GM12878 (cell line): ENCODE data around the gene CAB39. TPM values are rescaled to one million over a fixed set of nuclear protein-coding genes. Genes with fewer than 3 reads are reported as not detected.

Experiments
- ATAC-seq: fragments of 200-7000 bp; cut with Tn5 transposase; 3 replicates; pipeline ENCODE4 v1.9.1; 2020; ENCODE audit warnings: mild to moderate bottlenecking, moderate library complexity
- BruUV-seq: library from RNA; stranded (reverse); fragments of 400-500 nt; replicated peaks from 2 replicates; lab custom pipeline; 2021; lab: Mats Ljungman, UMichigan
- CTCF ChIA-PET: fragments of 300-600 bp; sonication (Branson Sonifier 250); formaldehyde crosslinking; extraction: SDS; loops from one replicate; lab custom pipeline; 2021; ENCODE audit warnings: inconsistent platforms; lab: Yijun Ruan, JAX
- POLR2A ChIA-PET: fragments of 350-600 bp; formaldehyde crosslinking; extraction: SDS; loops from one replicate; lab custom pipeline; 2021; ENCODE audit warnings: inconsistent platforms; lab: Charles Lee
- RAD21 ChIA-PET: fragments of 300-600 bp; sonication (Branson Sonifier 250); formaldehyde crosslinking; loops from one replicate; lab custom pipeline; 2023; ENCODE audit warnings: antibody characterized with exemption; ENCODE audit not compliant: unreplicated experiment; lab: Charles Lee
- SMC1A ChIA-PET: fragments of 300-600 bp; sonication (Branson Sonifier 250); formaldehyde crosslinking; loops from one replicate; lab custom pipeline; 2023; ENCODE audit not compliant: unreplicated experiment, uncharacterized antibody; lab: Charles Lee
- DNase-seq: peaks from one replicate; pipeline ENCODE4 v3.0.0-alpha.2; 2011; ENCODE audit warnings: low read depth, low spot score
- FAIRE-seq: peaks from 3 replicates; lab custom pipeline; 2011; peaks lifted over from hg19 to GRCh38; lab: Jason Lieb, UNC
- H2AFZ ChIP-seq: 2 replicates; pipeline ENCODE4 v1.6.0; 2011; ENCODE audit warnings: low read depth, low read length, control low read depth; ENCODE audit not compliant: control insufficient read depth
- H3K27ac ChIP-seq: 2 replicates; pipeline ENCODE4 v1.5.1; 2011; ENCODE audit warnings: control low read depth; ENCODE audit not compliant: control insufficient read depth, insufficient read depth
- H3K27me3 ChIP-seq, 2 experiments: replicated peaks in 1 of 2; 2 replicates each; pipeline versions ENCODE4 v1.6.0 to v1.6.1; 2011; ENCODE audit warnings: low read length in 1 of 2; ENCODE audit not compliant: control insufficient read depth in 2 of 2, insufficient read depth in 2 of 2
- H3K36me3 ChIP-seq, 2 experiments: 2 replicates each; pipeline ENCODE4 v1.5.1; 2011; ENCODE audit warnings: low read length in 1 of 2; ENCODE audit not compliant: control insufficient read depth in 2 of 2, insufficient read depth in 2 of 2
- H3K4me1 ChIP-seq: 2 replicates; pipeline ENCODE4 v1.6.1; 2011; ENCODE audit warnings: mild to moderate bottlenecking, low read length, moderate library complexity, mixed read lengths; ENCODE audit not compliant: control insufficient read depth, insufficient read depth
- H3K4me2 ChIP-seq: 2 replicates; pipeline ENCODE4 v1.6.0; 2011; ENCODE audit warnings: control low read depth; ENCODE audit not compliant: control insufficient read depth, insufficient read depth
- H3K4me3 ChIP-seq: fragments of 200-600 bp; sonication (generic); 2 replicates; pipeline ENCODE4 v1.5.1; 2016
- H3K79me2 ChIP-seq: 2 replicates; pipeline ENCODE4 v1.6.0; 2011; ENCODE audit warnings: low read length; ENCODE audit not compliant: control insufficient read depth, insufficient read depth
- H3K9ac ChIP-seq: 2 replicates; pipeline ENCODE4 v1.8.0; 2011; ENCODE audit warnings: low read length, control low read depth, mixed read lengths; ENCODE audit not compliant: control insufficient read depth, insufficient read depth
- H3K9me3 ChIP-seq: replicated peaks from 3 replicates; pipeline ENCODE4 v1.5.1; 2011; ENCODE audit warnings: mild to moderate bottlenecking, low read length; ENCODE audit not compliant: control insufficient read depth, insufficient read depth
- H4K20me1 ChIP-seq: 2 replicates; pipeline ENCODE4 v1.6.0; 2011; ENCODE audit not compliant: control insufficient read depth, insufficient read depth
- EED ChIP-seq: sonication (generic); IDR thresholded peaks from 2 replicates; pipeline ENCODE4 v1.6.1; 2016; ENCODE audit warnings: antibody characterized with exemption, low read depth
- FOXM1 ChIP-seq: IDR thresholded peaks from 2 replicates; pipeline ENCODE4 v1.6.1; 2012; ENCODE audit warnings: low read depth, mild to moderate bottlenecking, inconsistent platforms, low read length, moderate library complexity
- HDGF ChIP-seq: fragments of 450-650 bp; IDR thresholded peaks from 2 replicates; pipeline ENCODE4 v1.6.1; 2016; ENCODE audit warnings: antibody characterized with exemption
- MEF2B ChIP-seq: fragments of 450-650 bp; IDR thresholded peaks from 2 replicates; pipeline ENCODE4 v1.6.1; 2018; ENCODE audit warnings: mild to moderate bottlenecking, moderate library complexity; ENCODE audit not compliant: partially characterized antibody, poor library complexity, severe bottlenecking
- MYB ChIP-seq: fragments of 150-350 bp; IDR thresholded peaks from 2 replicates; pipeline ENCODE4 v1.6.1; 2014; ENCODE audit warnings: mild to moderate bottlenecking, low read depth, low read length, borderline replicate concordance
- YBX1 ChIP-seq: fragments of 450-650 bp; IDR thresholded peaks from 2 replicates; pipeline ENCODE4 v1.6.1; 2016; ENCODE audit warnings: antibody characterized with exemption
- WGBS: methylation state at CpG from one replicate; pipeline ENCODE4 v1.1.6; 2016; ENCODE audit warnings: low lambda C conversion rate; ENCODE audit not compliant: insufficient replicate concordance, insufficient coverage; ENCODE audit errors: missing lambda C conversion rate; 5-methylcytosine and 5-hydroxymethylcytosine counted together
- in situ Hi-C: fragments of 300-500 bp; cut with MboI; formaldehyde crosslinking; loops from 9 replicates; pipeline ENCODE4 v1.14.3; 2018; ENCODE audit warnings: mixed read lengths
- intact Hi-C: fragments of 100-400 bp; cut with micrococcal nuclease; formaldehyde crosslinking; loops from one replicate; pipeline ENCODE4 v1.14.2; 2022; ENCODE audit not compliant: unreplicated experiment
- polyA plus RNA-seq, 11 experiments: library from polyadenylated mRNA; depleted of rRNA in 4 of 11; unstranded in 6 of 11; stranded (reverse) in 5 of 11; fragments of >200 nt; fragmentation: Nextera tagmentation in 4 of 11; fragmentation: Illumina TruSeq in 1 of 11; extraction: Ambion mirVana in 4 of 11; extraction: Trizol in 1 of 11; gene quantifications; 1 replicate in 1 of 11; 2 replicates in 10 of 11; pipeline versions ENCODE4 v1.2.1 to v1.2.3, GENCODE V29; 2011 to 2016; ENCODE audit warnings: inconsistent platforms in 2 of 11, missing spikeins in 2 of 11, low read depth in 1 of 11
- total RNA-seq, 4 experiments: library from RNA; depleted of rRNA in 3 of 4; stranded (reverse); fragments of >200 nt in 3 of 4; fragmentation: Illumina TruSeq in 1 of 4; extraction: Trizol in 1 of 4; gene quantifications; 2 replicates each; pipeline versions ENCODE4 v1.2.1 to v1.2.3, GENCODE V29; 2013 to 2021
- TF ChIP-seq, protein P1 (sequence below): IDR thresholded peaks from 2 replicates; pipeline ENCODE4 v1.6.1; 2011; ENCODE audit warnings: borderline replicate concordance, low read depth, mild to moderate bottlenecking, moderate library complexity, low read length; ENCODE audit not compliant: insufficient read depth, poor library complexity, severe bottlenecking
- TF ChIP-seq, protein P2 (sequence below): IDR thresholded peaks from 2 replicates; pipeline ENCODE4 v1.6.1; 2012; ENCODE audit warnings: low read depth, low read length, improper control_type of control experiment
- TF ChIP-seq, protein P3 (sequence below): IDR thresholded peaks from 2 replicates; pipeline ENCODE4 v1.6.1; 2012; ENCODE audit warnings: mild to moderate bottlenecking, low read depth, low read length
- TF ChIP-seq, protein P4 (sequence below): fragments of 450-650 bp; formaldehyde crosslinking; IDR thresholded peaks from 2 replicates; pipeline ENCODE4 v1.4.0; 2020; ENCODE audit warnings: mild to moderate bottlenecking, moderate library complexity

The CAB39 gene
- total and polyA plus RNA-seq, 10 of the 15 experiments (the other 5 are each of a cell fraction or from before 2014, with no cell fraction given): 13.3 to 129 (median 62.9) TPM

DNA sequence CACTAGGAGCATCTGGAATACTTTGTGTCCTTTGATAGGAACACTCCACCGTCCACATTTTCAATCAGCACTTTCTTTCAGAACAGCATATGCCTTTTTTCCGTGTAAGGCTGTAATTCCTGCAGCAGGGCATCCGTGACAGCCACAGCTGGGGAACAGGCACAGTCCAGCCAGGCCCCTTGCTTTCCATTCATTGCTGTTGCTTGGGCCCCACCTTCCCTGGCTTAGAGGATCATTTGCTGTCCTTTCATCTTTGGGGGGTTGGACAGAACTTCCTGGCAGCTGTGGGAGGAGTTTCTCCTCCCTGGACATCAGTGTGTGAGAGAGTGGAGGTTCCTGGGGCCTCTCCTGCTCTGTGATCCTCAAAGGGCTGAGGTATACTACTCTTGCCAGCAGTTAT lies 102.4 kb downstream of the CAB39 start:
- FAIRE-seq (no peak), ATAC-seq (no peak), DNase-seq (no peak)
- H3K4me1 ChIP-seq: no peaks in the 10 kb centered on the region
- ChIA-PET RAD21 (no interaction called here), SMC1A (interaction anchor here (1.6 kb wide), 1 partner anchor 40 kb away, joined by 4 read pairs; no protein-coding TSS in a partner anchor), CTCF (interaction anchor here (1.2 to 1.9 kb wide), 4 partner anchors 9 to 101 kb away, joined by 3 to 14 read pairs (median 4); no protein-coding TSS in a partner anchor), POLR2A (no interaction called here)
- no TSS peak for BruUV-seq
- peaks cover 22 to 47% of the 10 kb centered on the region in 2 experiments for H3K36me3 ChIP-seq
- intact Hi-C loops: no loop called here
- no peak overlapping the region for H2AFZ ChIP-seq
- H3K4me3 ChIP-seq: no peak overlapping the region
- H3K9me3 ChIP-seq: no peaks in the 10 kb centered on the region
- in situ Hi-C loops: no loop called here
- no peaks in the 10 kb centered on the region for H3K79me2 ChIP-seq
- H3K27ac ChIP-seq: no peak overlapping the region
- 98% methylated on average over 3 of the region's 3 CpGs for WGBS
- no peak overlapping the region for H3K9ac ChIP-seq
- H4K20me1 ChIP-seq: no peaks in the 10 kb centered on the region
- TF ChIP-seq, protein P1, sequence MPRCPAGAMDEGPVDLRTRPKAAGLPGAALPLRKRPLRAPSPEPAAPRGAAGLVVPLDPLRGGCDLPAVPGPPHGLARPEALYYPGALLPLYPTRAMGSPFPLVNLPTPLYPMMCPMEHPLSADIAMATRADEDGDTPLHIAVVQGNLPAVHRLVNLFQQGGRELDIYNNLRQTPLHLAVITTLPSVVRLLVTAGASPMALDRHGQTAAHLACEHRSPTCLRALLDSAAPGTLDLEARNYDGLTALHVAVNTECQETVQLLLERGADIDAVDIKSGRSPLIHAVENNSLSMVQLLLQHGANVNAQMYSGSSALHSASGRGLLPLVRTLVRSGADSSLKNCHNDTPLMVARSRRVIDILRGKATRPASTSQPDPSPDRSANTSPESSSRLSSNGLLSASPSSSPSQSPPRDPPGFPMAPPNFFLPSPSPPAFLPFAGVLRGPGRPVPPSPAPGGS: no peak
- TF ChIP-seq YBX1: no peak
- TF ChIP-seq, protein P2, sequence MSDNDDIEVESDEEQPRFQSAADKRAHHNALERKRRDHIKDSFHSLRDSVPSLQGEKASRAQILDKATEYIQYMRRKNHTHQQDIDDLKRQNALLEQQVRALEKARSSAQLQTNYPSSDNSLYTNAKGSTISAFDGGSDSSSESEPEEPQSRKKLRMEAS: no peak
- TF ChIP-seq MEF2B: no peak
- no peak for TF ChIP-seq HDGF
- TF ChIP-seq EED: no peak
- TF ChIP-seq MYB: no peak
- TF ChIP-seq, protein P3, sequence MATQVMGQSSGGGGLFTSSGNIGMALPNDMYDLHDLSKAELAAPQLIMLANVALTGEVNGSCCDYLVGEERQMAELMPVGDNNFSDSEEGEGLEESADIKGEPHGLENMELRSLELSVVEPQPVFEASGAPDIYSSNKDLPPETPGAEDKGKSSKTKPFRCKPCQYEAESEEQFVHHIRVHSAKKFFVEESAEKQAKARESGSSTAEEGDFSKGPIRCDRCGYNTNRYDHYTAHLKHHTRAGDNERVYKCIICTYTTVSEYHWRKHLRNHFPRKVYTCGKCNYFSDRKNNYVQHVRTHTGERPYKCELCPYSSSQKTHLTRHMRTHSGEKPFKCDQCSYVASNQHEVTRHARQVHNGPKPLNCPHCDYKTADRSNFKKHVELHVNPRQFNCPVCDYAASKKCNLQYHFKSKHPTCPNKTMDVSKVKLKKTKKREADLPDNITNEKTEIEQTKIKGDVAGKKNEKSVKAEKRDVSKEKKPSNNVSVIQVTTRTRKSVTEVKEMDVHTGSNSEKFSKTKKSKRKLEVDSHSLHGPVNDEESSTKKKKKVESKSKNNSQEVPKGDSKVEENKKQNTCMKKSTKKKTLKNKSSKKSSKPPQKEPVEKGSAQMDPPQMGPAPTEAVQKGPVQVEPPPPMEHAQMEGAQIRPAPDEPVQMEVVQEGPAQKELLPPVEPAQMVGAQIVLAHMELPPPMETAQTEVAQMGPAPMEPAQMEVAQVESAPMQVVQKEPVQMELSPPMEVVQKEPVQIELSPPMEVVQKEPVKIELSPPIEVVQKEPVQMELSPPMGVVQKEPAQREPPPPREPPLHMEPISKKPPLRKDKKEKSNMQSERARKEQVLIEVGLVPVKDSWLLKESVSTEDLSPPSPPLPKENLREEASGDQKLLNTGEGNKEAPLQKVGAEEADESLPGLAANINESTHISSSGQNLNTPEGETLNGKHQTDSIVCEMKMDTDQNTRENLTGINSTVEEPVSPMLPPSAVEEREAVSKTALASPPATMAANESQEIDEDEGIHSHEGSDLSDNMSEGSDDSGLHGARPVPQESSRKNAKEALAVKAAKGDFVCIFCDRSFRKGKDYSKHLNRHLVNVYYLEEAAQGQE: no peak
- TF ChIP-seq FOXM1: no peak
- TF ChIP-seq, protein P4, sequence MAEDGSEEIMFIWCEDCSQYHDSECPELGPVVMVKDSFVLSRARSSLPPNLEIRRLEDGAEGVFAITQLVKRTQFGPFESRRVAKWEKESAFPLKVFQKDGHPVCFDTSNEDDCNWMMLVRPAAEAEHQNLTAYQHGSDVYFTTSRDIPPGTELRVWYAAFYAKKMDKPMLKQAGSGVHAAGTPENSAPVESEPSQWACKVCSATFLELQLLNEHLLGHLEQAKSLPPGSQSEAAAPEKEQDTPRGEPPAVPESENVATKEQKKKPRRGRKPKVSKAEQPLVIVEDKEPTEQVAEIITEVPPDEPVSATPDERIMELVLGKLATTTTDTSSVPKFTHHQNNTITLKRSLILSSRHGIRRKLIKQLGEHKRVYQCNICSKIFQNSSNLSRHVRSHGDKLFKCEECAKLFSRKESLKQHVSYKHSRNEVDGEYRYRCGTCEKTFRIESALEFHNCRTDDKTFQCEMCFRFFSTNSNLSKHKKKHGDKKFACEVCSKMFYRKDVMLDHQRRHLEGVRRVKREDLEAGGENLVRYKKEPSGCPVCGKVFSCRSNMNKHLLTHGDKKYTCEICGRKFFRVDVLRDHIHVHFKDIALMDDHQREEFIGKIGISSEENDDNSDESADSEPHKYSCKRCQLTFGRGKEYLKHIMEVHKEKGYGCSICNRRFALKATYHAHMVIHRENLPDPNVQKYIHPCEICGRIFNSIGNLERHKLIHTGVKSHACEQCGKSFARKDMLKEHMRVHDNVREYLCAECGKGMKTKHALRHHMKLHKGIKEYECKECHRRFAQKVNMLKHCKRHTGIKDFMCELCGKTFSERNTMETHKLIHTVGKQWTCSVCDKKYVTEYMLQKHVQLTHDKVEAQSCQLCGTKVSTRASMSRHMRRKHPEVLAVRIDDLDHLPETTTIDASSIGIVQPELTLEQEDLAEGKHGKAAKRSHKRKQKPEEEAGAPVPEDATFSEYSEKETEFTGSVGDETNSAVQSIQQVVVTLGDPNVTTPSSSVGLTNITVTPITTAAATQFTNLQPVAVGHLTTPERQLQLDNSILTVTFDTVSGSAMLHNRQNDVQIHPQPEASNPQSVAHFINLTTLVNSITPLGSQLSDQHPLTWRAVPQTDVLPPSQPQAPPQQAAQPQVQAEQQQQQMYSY: no peak
- H3K27me3 ChIP-seq: no peaks in the 10 kb centered on the region
- no peak overlapping the region for H3K4me2 ChIP-seq
